NCI-H82 treated with DMSO at 0.1 percent for 48 hours (cell line): ENCODE measurements around the gene TIGD2.

Source experiments
- DNase-seq: peaks from one replicate; lab custom pipeline; 2025; ENCODE audit not compliant: unreplicated experiment; lab: John Stamatoyannopoulos, UW

Gene TIGD2

GRCh38 chr4:89161841-89162240, 50.5 kb downstream of the TIGD2 start:
- no peak for DNase-seq

GRCh38 chr4:89162496-89162895, 51.2 kb downstream of the TIGD2 start:
- DNase-seq = no peak

GRCh38 chr4:89162987-89163386, 51.7 kb downstream of the TIGD2 start:
- DNase-seq = no peak

- DNase-seq = no peak
These were observed 53.1 kb downstream of the TIGD2 start for GRCh38 chr4:89164400-89164799.
